ENCODE results near the gene NUP133. TPM values are rescaled to one million over a fixed set of nuclear protein-coding genes. Genes with fewer than 3 reads are reported as not detected.

The NUP133 gene
- total and polyA plus RNA-seq, 10 of the 15 experiments (the other 5 are each of a cell fraction or from before 2014, with no cell fraction given), result 10.9 to 45.4 (median 29.2) TPM

- FAIRE-seq, result no peak
- CTCF ChIA-PET, result no interaction called here
These were observed 29.8 kb upstream of the NUP133 start for GRCh38 chr1:229537894-229538293.

More at GRCh38 chr1:229537894-229538293, 29.8 kb upstream of the NUP133 start:
- no peak for ATAC-seq
- H3K27me3 ChIP-seq (replicated peaks in 1 of 2; ENCODE audit: control insufficient read depth in 2 of 2, insufficient read depth in 2 of 2, low read length in 1 of 2), result no peaks in the 10 kb centered on the region
- H3K4me3 ChIP-seq, result no peak overlapping the region
- H3K9me3 ChIP-seq (replicated peaks; ENCODE audit: control insufficient read depth, insufficient read depth, low read length), result no peaks in the 10 kb centered on the region
- no peak for TF ChIP-seq IKZF1 (conservative IDR thresholded peaks at IDR 0.05)
- no peak for TF ChIP-seq RELB (IDR thresholded peaks at IDR 0.05; ENCODE audit: low read depth)
- no peak for TF ChIP-seq NFXL1 (IDR thresholded peaks at IDR 0.05; ENCODE audit: borderline replicate concordance)
- TF ChIP-seq, protein P1, sequence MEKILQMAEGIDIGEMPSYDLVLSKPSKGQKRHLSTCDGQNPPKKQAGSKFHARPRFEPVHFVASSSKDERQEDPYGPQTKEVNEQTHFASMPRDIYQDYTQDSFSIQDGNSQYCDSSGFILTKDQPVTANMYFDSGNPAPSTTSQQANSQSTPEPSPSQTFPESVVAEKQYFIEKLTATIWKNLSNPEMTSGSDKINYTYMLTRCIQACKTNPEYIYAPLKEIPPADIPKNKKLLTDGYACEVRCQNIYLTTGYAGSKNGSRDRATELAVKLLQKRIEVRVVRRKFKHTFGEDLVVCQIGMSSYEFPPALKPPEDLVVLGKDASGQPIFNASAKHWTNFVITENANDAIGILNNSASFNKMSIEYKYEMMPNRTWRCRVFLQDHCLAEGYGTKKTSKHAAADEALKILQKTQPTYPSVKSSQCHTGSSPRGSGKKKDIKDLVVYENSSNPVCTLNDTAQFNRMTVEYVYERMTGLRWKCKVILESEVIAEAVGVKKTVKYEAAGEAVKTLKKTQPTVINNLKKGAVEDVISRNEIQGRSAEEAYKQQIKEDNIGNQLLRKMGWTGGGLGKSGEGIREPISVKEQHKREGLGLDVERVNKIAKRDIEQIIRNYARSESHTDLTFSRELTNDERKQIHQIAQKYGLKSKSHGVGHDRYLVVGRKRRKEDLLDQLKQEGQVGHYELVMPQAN (conservative IDR thresholded peaks at IDR 0.05), result no peak
- TF ChIP-seq, protein P2, sequence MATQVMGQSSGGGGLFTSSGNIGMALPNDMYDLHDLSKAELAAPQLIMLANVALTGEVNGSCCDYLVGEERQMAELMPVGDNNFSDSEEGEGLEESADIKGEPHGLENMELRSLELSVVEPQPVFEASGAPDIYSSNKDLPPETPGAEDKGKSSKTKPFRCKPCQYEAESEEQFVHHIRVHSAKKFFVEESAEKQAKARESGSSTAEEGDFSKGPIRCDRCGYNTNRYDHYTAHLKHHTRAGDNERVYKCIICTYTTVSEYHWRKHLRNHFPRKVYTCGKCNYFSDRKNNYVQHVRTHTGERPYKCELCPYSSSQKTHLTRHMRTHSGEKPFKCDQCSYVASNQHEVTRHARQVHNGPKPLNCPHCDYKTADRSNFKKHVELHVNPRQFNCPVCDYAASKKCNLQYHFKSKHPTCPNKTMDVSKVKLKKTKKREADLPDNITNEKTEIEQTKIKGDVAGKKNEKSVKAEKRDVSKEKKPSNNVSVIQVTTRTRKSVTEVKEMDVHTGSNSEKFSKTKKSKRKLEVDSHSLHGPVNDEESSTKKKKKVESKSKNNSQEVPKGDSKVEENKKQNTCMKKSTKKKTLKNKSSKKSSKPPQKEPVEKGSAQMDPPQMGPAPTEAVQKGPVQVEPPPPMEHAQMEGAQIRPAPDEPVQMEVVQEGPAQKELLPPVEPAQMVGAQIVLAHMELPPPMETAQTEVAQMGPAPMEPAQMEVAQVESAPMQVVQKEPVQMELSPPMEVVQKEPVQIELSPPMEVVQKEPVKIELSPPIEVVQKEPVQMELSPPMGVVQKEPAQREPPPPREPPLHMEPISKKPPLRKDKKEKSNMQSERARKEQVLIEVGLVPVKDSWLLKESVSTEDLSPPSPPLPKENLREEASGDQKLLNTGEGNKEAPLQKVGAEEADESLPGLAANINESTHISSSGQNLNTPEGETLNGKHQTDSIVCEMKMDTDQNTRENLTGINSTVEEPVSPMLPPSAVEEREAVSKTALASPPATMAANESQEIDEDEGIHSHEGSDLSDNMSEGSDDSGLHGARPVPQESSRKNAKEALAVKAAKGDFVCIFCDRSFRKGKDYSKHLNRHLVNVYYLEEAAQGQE (IDR thresholded peaks at IDR 0.05; ENCODE audit: low read depth, low read length), result no peak
- no peak overlapping the region for H3K9ac ChIP-seq (ENCODE audit: control insufficient read depth, insufficient read depth, low read length)
- intact Hi-C loops (cut with micrococcal nuclease; ENCODE audit: unreplicated experiment), result no loop called here
- WGBS (ENCODE audit: insufficient coverage, insufficient replicate concordance, low lambda C conversion rate, missing lambda C conversion rate), result 95% methylated on average over 4 of the region's 4 CpGs
- H2AFZ ChIP-seq (ENCODE audit: control insufficient read depth, low read depth, low read length), result no peak overlapping the region
- RAD21 ChIA-PET (ENCODE audit: unreplicated experiment), result no interaction called here
- H3K4me2 ChIP-seq (ENCODE audit: control insufficient read depth, insufficient read depth), result no peak overlapping the region
- DNase-seq (ENCODE audit: low read depth, low spot score), result no peak
- BruUV-seq (replicated peaks), result no TSS peak
- in situ Hi-C loops (cut with MboI), result no loop called here
- POLR2A ChIA-PET, result no interaction called here
- H3K4me1 ChIP-seq (ENCODE audit: control insufficient read depth, insufficient read depth, low read length), result no peaks in the 10 kb centered on the region
- SMC1A ChIA-PET (ENCODE audit: uncharacterized antibody, unreplicated experiment), result no interaction called here
- H3K36me3 ChIP-seq (ENCODE audit: control insufficient read depth in 2 of 2, insufficient read depth in 2 of 2, low read length in 1 of 2), result peaks cover 4 to 10% of the 10 kb centered on the region in 2 experiments
- H3K79me2 ChIP-seq (ENCODE audit: control insufficient read depth, insufficient read depth, low read length), result no peaks in the 10 kb centered on the region
- H4K20me1 ChIP-seq (ENCODE audit: control insufficient read depth, insufficient read depth), result no peaks in the 10 kb centered on the region
- no peak overlapping the region for H3K27ac ChIP-seq (ENCODE audit: control insufficient read depth, insufficient read depth)
